Right ventricle myocardium superior (tissue), 1 donor: ENCODE data around the gene KLF4. TPM values are rescaled to one million over a fixed set of nuclear protein-coding genes. Genes with fewer than 3 reads are reported as not detected.
A peak's percentile ranks its signal among the peaks of the same experiment; 100 is the strongest.

Experiments
- ATAC-seq: fragments of 200-7000 bp; cut with Tn5 transposase; one replicate; pipeline ENCODE4 v1.9.1; 2020; ENCODE audit warnings: mild to moderate bottlenecking; ENCODE audit not compliant: poor library complexity
- DNase-seq: peaks from one replicate; pipeline ENCODE4 v3.0.0-alpha.2; 2020
- intact Hi-C: fragments of 100-400 bp; cut with DNase I; formaldehyde crosslinking; loops from one replicate; pipeline ENCODE4 v1.11.2; 2022
- total RNA-seq: library from RNA; stranded (reverse); fragmentation: NEBNext Ultra II Directional; extraction: Animal tissue kit (Norgen Biotek cat#: 25700); gene quantifications from one replicate; pipeline ENCODE4 v1.2.1, GENCODE V29; 2021
- donor health status: DM: no; HTN: yes; CAD: no; lungs with severe emphysema.

The KLF4 gene
- total RNA-seq, 1 donor from 2014 or later, result 32.4 TPM

- ATAC-seq, result peak; percentile 4
- intact Hi-C loops, result loop anchor here (10.0 kb wide), 1 partner anchor 84 kb away; no protein-coding TSS in a partner anchor
Observed at GRCh38 chr9:107490606-107490970, 1.0 kb upstream of the KLF4 start.

DNA sequence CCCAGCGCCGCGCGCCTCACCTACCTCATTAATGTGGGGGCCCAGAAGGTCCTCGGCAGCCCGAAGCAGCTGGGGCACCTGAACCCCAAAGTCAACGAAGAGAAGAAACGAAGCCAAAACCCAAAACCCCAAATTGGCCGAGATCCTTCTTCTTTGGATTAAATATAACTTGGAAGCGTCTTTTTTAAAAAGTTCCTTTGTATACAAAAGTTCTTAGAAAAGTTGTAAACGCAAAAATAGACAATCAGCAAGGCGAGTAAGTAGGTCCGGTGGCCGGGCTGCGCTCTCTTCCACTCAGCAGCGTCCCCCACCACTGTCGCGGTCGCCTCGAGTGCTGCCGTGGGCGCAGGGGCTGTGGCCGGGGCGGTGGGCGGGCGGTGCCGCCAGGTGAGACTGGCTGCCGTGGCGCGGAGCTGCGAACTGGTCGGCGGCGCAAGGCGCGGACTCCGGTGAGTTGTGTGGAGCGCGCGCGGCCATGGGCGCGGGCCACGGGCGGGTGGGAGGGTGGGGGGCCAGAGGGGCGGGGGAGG lies 360 bp downstream of the KLF4 start:
- DNase-seq (no peak), ATAC-seq (peak; percentile 39)
- intact Hi-C loops, result loop anchor here (5.0 kb wide), 1 partner anchor 148 kb away; no protein-coding TSS in a partner anchor

More at GRCh38 chr9:107490606-107490970, 1.0 kb upstream of the KLF4 start:
- DNase-seq, result peak; percentile 69

GRCh38 chr9:107488375-107489143 lies 1.0 kb downstream of the KLF4 start:
- peak; percentile 84 for DNase-seq
- ATAC-seq, result peak; percentile 32
- intact Hi-C loops, result loop anchor here (5.0 kb wide), 1 partner anchor 149 kb away; no protein-coding TSS in a partner anchor

DNA sequence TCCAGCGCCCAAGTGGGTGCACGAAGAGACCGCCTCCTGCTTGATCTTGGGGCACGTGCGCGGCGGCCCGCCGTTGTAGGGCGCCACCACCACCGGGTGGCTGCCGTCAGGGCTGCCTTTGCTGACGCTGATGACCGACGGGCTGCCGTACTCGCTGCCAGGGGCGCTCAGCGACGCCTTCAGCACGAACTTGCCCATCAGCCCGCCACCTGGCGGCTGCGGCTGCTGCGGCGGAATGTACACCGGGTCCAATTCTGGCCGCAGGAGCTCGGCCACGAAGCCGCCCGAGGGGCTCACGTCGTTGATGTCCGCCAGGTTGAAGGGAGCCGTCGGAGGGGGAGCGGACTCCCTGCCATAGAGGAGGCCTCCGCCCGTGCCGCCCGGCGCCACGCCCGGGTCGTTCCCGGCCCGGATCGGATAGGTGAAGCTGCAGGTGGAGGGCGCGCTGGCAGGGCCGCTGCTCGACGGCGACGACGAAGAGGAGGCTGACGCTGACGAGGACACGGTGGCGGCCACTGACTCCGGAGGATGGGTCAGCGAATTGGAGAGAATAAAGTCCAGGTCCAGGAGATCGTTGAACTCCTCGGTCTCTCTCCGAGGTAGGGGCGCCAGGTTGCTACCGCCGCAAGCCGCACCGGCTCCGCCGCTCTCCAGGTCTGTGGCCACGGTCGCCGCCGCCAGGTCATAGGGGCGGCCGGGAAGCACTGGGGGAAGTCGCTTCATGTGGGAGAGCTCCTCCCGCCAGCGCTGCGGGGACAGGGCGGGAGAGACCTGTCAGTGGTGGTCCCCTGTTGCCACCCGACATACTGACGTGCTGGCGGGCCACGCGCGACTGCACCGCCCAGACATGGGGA lies 1.8 kb downstream of the KLF4 start:
- DNase-seq (peak; percentile 79), ATAC-seq (peak; percentile 4)

DNA sequence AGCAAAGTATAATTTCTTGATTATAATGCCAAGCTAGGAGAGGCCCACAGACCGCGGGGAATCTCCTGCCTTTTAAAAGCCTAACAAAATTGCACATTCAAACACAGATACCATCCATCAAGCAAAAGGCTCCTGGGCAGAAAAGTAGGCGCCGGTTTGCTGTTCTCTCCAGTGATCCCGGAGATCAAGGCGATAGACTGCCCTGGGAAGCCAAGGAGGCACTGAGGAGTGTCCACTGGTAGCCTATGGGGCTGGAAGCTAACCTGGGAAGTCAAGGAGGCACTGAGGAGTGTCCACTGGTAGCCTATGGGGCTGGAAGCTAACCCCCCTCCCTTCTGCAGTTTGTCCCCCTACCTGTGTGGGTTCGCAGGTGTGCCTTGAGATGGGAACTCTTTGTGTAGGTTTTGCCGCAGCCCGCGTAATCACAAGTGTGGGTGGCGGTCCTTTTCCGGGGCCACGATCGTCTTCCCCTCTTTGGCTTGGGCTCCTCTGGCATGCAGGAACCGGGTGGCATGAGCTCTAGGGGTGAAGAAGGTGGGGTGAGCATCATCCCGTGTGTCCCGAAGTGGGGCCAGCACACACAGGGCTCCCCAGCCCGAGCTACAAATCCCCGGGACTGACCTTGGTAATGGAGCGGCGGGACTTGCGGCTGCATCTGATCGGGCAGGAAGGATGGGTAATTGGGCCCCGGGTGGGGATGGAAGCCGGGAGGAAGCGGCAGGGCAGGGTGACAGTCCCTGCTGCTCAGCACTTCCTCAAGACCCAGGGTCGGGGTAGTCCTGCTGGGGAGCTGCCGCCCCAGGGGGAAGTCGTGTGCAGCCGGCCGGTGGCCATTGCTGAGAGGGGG lies 2.7 kb downstream of the KLF4 start:
- no peak for ATAC-seq
- intact Hi-C loops, result loop anchor here (5.0 kb wide), 1 partner anchor 150 kb away; no protein-coding TSS in a partner anchor
- DNase-seq, result no peak

More for the DNA sequence above, 1.8 kb downstream of the KLF4 start:
- intact Hi-C loops, result loop anchor here (5.0 kb wide), 1 partner anchor 150 kb away; no protein-coding TSS in a partner anchor

- DNase-seq (no peak), ATAC-seq (no peak)
- intact Hi-C loops, result loop anchor here (5.0 kb wide), 1 partner anchor 152 kb away; no protein-coding TSS in a partner anchor
Observed at GRCh38 chr9:107485458-107486043, 4.0 kb downstream of the KLF4 start.

DNA sequence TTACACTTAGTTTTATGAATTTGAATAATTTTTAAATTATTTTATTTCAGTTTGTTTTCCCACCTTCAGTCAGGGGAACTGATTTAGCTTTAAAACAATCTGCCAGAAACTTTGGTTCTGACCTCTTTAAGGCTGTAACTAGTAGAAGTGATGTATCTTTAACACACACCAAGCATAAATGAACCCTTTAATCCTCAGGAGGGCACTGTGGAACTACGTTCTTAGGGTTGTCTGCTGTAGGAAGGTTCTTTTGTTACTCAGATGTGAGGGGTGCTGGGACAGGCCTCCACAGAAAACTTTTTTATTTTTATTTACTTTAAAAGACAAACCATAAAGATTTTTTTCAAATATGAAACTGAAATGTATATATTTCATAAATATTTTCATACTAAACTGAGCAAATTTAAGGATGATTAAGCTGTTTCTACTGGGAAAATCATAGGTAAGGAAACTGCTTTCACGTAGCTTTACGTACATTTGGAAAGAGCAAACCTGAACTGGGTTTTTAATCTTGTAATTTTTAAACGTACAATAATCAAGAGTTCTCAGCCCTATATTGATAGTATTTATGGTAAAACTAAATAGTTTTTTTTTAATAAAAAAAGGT lies 5.3 kb downstream of the KLF4 start:
- DNase-seq (no peak), ATAC-seq (peak; percentile 58)
- intact Hi-C loops, result loop anchor here (5.0 kb wide), 1 partner anchor 788 kb away; no protein-coding TSS in a partner anchor

DNA sequence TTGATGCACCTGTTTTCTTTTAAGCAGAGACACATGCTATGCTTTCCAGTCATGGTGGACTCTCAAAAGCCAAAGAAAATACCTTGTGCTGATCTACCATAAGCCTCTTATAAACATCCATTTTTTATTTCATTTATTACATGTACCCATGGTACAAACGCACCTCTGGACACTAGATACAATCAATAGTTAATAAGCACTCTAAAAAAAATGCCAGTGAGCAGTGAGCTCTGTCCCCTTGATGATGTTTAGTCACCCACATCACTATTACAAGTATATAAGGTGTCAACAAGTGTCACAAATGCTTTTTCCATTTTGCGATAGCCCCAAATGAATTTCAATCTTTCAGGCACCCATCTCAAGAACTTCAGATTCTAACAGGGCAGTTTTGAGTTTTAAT lies 5.9 kb downstream of the KLF4 start:
- ATAC-seq (no peak), DNase-seq (no peak)
- intact Hi-C loops, result loop anchor here (5.0 kb wide), 1 partner anchor 789 kb away; no protein-coding TSS in a partner anchor

DNA sequence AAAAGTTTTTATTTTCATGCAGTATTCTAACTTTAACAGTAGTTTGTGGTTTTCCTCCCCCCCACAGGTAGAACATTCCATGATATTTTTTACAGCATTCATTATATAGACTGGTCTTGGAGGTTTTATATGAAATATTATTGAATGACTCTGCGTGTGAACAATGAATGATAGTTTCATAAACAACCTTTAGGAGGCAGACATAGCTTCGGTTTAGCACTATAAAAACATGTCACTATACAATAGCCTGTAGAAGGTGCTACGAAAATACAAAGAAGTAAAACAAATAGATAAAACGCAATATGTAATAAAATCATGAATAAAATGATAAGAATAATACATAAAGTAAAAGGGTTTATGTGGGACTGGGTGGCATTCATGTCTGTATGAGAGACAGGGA lies 8.5 kb downstream of the KLF4 start:
- intact Hi-C loops, result loop anchor here (5.0 kb wide), 1 partner anchor 791 kb away; no protein-coding TSS in a partner anchor
- ATAC-seq (no peak), DNase-seq (no peak)

- intact Hi-C loops, result loop anchor here (5.0 kb wide), 1 partner anchor 792 kb away; no protein-coding TSS in a partner anchor
- ATAC-seq, result peak; percentile 56
- peak; percentile 75 for DNase-seq
Observed at GRCh38 chr9:107480386-107480789, 9.2 kb downstream of the KLF4 start.

- intact Hi-C loops, result loop anchor here (10.0 kb wide), 1 partner anchor 956 kb away; no protein-coding TSS in a partner anchor
- no peak for ATAC-seq
- DNase-seq, result no peak
Observed at GRCh38 chr9:107478805-107479204, 10.8 kb downstream of the KLF4 start.

GRCh38 chr9:107474124-107474523 lies 15.4 kb downstream of the KLF4 start:
- ATAC-seq (no peak), DNase-seq (no peak)
- intact Hi-C loops, result loop anchor here (10.0 kb wide), 1 partner anchor 961 kb away; no protein-coding TSS in a partner anchor

GRCh38 chr9:107472581-107473340 lies 16.8 kb downstream of the KLF4 start:
- intact Hi-C loops, result loop anchor here (10.0 kb wide), 1 partner anchor 962 kb away; no protein-coding TSS in a partner anchor
- ATAC-seq (no peak), DNase-seq (no peak)

GRCh38 chr9:107471552-107471951 lies 18.0 kb downstream of the KLF4 start:
- DNase-seq (no peak), ATAC-seq (no peak)
- intact Hi-C loops, result loop anchor here (10.0 kb wide), 1 partner anchor 963 kb away; no protein-coding TSS in a partner anchor

- DNase-seq (no peak), ATAC-seq (no peak)
- intact Hi-C loops, result loop anchor here (5.0 kb wide), 1 partner anchor 1095 kb away; no protein-coding TSS in a partner anchor
Observed at GRCh38 chr9:107467416-107467815, 22.2 kb downstream of the KLF4 start.

GRCh38 chr9:107466826-107467225 lies 22.7 kb downstream of the KLF4 start:
- intact Hi-C loops, result loop anchor here (5.0 kb wide), 1 partner anchor 1095 kb away; no protein-coding TSS in a partner anchor

More at GRCh38 chr9:107466826-107467225, 22.7 kb downstream of the KLF4 start:
- DNase-seq (no peak), ATAC-seq (no peak)
